PFSK-1 (cell line): ENCODE data around the gene DIP2C.

Experiments used
- FOXP2 ChIP-seq: optimal IDR thresholded peaks from 2 replicates; pipeline ENCODE3; 2011; ENCODE audit warnings: borderline replicate concordance, control low read depth, inconsistent platforms; ENCODE audit not compliant: insufficient read depth; ENCODE audit errors: extremely low read length, extremely low read depth
- POLR2AphosphoS5 ChIP-seq: IDR thresholded peaks from 2 replicates; pipeline ENCODE4 v1.6.1; 2012; ENCODE audit warnings: low read depth, mild to moderate bottlenecking, control low read depth, low read length, moderate library complexity
- SIN3A ChIP-seq: IDR thresholded peaks from 2 replicates; pipeline ENCODE4 v1.6.1; 2012; ENCODE audit warnings: mild to moderate bottlenecking, low read length, moderate library complexity, borderline replicate concordance; ENCODE audit not compliant: insufficient read depth
- TAF1 ChIP-seq: IDR thresholded peaks from 2 replicates; pipeline ENCODE4 v1.6.1; 2012; ENCODE audit warnings: low read length, control low read depth, borderline replicate concordance; ENCODE audit not compliant: insufficient read depth
- TF ChIP-seq, protein P1 (sequence below), 2 experiments: IDR thresholded peaks; 2 replicates each; pipeline versions ENCODE4 v1.6.1 to v1.8.0; 2011 to 2012; ENCODE audit warnings: low read depth in 2 of 2, low read length in 2 of 2, control low read depth in 1 of 2, inconsistent platforms in 1 of 2, mild to moderate bottlenecking in 1 of 2, moderate library complexity in 1 of 2; ENCODE audit not compliant: insufficient read depth in 1 of 2

DIP2C gene

GRCh38 chr10:680146-680545, 9.3 kb downstream of the DIP2C start:
- TF ChIP-seq, protein P1, sequence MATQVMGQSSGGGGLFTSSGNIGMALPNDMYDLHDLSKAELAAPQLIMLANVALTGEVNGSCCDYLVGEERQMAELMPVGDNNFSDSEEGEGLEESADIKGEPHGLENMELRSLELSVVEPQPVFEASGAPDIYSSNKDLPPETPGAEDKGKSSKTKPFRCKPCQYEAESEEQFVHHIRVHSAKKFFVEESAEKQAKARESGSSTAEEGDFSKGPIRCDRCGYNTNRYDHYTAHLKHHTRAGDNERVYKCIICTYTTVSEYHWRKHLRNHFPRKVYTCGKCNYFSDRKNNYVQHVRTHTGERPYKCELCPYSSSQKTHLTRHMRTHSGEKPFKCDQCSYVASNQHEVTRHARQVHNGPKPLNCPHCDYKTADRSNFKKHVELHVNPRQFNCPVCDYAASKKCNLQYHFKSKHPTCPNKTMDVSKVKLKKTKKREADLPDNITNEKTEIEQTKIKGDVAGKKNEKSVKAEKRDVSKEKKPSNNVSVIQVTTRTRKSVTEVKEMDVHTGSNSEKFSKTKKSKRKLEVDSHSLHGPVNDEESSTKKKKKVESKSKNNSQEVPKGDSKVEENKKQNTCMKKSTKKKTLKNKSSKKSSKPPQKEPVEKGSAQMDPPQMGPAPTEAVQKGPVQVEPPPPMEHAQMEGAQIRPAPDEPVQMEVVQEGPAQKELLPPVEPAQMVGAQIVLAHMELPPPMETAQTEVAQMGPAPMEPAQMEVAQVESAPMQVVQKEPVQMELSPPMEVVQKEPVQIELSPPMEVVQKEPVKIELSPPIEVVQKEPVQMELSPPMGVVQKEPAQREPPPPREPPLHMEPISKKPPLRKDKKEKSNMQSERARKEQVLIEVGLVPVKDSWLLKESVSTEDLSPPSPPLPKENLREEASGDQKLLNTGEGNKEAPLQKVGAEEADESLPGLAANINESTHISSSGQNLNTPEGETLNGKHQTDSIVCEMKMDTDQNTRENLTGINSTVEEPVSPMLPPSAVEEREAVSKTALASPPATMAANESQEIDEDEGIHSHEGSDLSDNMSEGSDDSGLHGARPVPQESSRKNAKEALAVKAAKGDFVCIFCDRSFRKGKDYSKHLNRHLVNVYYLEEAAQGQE (IDR thresholded peaks at IDR 0.05; ENCODE audit: insufficient read depth in 1 of 2, low read depth in 2 of 2, low read length in 2 of 2): no peak

DNA sequence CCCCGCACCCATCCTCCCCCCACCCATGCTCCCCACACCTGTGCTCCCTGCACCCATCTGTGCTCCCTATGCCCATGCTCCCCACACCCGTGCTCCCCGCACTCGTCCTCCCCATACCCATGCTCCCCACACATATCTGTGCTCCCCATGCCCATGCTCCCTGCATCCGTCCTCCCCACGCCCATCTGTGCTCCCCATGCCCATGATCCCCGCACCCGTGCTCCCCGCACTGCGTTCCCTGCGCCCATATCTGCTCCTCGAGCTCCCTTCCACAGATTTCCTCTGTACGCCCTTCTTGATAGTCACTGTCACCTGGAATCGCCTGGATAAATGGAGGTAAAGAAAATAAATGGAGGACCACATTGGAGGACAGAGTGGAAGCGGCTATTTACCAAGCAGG, 9.9 kb downstream of the DIP2C start:
- TF ChIP-seq SIN3A (no peak), TAF1 (no peak), FOXP2 (no peak), POLR2AphosphoS5 (no peak)
- TF ChIP-seq, protein P1 (IDR thresholded peaks at IDR 0.05; ENCODE audit: insufficient read depth in 1 of 2, low read depth in 2 of 2, low read length in 2 of 2): no peak

DNA sequence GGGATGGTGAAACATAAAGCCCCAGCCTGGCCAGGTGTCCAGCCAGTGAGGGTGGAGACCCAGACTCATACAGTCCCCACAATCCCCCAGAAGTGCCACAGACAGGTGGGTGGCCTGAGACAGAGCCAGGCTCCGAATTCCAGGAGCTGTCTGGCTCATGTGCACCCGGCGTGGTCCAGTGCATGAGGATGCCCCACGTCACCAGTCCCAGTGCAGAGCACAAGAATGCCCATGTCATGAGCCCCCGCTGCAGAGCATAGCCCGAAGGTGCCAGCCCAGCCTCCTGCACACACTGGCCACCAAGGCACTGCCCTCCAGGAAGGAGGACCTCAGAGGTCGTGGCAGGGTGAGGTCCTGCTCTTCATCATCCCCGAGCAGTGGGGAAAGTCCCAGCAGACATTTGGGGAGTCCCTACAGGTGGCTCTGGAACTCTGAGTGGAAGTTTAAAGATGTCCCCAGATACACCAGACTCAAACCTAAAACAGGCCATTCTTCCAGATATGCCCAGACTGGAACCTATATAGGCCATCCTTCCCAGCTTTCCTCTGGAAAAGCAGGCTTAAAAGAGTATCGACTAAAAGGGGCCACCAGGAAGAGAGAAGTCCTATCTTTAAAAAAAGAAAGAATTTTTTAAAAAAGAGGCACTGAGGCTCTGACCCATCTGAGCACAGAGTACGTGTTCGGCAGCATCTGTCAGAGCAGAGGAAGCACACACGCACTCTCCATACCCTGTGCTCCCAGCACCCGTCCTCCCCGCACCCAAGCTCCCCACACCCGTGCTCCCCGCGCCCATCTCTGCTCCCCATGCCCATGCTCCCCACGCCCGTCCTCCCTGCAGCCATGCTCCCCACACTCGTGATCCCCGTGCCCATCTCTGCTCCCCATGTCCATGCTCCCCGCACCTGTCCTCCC, 11.5 kb downstream of the DIP2C start:
- no peak for TF ChIP-seq POLR2AphosphoS5
- TF ChIP-seq SIN3A: no peak
- TF ChIP-seq, protein P1 (IDR thresholded peaks at IDR 0.05; ENCODE audit: insufficient read depth in 1 of 2, low read depth in 2 of 2, low read length in 2 of 2): no peak
- TF ChIP-seq FOXP2: no peak
- no peak for TF ChIP-seq TAF1

GRCh38 chr10:677038-677437, 12.4 kb downstream of the DIP2C start:
- TF ChIP-seq FOXP2 (no peak), SIN3A (no peak), POLR2AphosphoS5 (no peak)

DNA sequence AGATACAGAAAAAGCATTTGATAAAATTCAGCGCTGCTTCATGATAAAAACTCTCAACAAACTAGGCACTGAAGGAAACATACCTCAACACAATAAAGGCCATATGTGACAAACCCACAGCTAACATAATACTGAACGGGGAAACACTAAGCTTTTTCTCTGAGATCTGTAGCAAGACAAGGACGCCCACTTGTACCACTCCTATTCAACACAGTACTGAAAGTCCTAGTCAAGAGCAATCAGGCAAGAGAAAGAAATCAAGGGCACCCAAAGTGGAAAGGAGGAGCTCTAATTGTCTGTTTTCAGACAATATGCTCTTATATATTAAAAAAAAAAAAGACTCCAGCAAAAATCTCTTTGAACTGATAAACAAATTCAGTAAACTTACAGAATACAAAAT, 13.3 kb downstream of the DIP2C start:
- TF ChIP-seq TAF1: no peak
- no peak for TF ChIP-seq POLR2AphosphoS5
- TF ChIP-seq SIN3A: no peak
- TF ChIP-seq, protein P1 (IDR thresholded peaks at IDR 0.05; ENCODE audit: insufficient read depth in 1 of 2, low read depth in 2 of 2, low read length in 2 of 2): no peak
- no peak for TF ChIP-seq FOXP2
